ENCODE measurements around the gene EMILIN3.

EMILIN3 gene

GRCh38 chr20:41355192-41355591, 11.4 kb downstream of the EMILIN3 start:
- DNase-seq (ENCODE audit: low read depth), result no peak
- TF ChIP-seq CTCF (IDR thresholded peaks at IDR 0.05; ENCODE audit: low read depth, low read length, missing control alignments), result no peak
- no peak overlapping the region for H3K4me3 ChIP-seq (ENCODE audit: low read depth, low read length)

DNA sequence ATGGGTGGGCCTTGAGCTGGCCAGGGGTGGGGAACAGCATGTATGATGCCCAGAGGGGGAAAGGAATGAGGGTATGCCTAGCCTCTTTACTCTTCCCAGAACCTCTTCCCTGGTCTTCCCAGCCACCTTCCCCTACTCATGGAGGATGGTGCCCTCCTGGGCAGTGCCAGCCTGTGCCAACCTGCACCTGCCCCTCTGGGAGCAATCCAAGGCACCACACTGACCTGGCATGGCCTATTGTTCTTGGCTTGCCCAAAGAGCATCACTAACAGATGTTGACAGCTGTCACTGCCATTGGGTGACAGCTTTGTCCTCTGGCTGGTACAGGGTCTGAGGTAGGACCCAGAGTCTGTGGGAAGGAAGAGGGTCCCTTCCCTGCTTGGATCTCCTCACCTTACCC, 13.1 kb downstream of the EMILIN3 start:
- H3K4me3 ChIP-seq (ENCODE audit: low read depth, low read length), result no peak overlapping the region
- DNase-seq (ENCODE audit: low read depth), result no peak
- TF ChIP-seq CTCF (IDR thresholded peaks at IDR 0.05; ENCODE audit: low read depth, low read length, missing control alignments), result no peak

- no peak for TF ChIP-seq CTCF (IDR thresholded peaks at IDR 0.05; ENCODE audit: low read depth, low read length, missing control alignments)
- no peak overlapping the region for H3K4me3 ChIP-seq (ENCODE audit: low read depth, low read length)
- DNase-seq (ENCODE audit: low read depth), result no peak
Measured at GRCh38 chr20:41352666-41353065, 14.0 kb downstream of the EMILIN3 start.

DNA sequence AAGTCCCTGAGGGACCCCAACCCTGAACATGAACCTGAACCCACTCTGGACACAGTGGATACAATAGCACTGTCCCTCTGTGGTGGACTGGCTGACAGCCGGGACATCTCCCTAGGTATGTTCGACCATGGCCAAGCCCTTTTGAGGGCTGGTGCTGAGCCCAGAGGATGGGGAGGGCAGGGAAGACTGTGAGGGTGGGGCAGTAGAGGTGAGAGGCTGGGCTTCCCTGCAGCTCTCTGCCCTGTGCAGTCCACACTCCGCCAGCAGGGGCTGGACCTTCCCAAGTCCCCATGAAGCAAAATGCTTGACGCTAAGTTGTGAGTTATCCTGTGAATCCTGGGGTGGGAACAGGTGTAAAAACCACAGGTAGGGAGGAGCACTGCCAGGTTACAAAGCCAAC, 14.5 kb downstream of the EMILIN3 start:
- no peak overlapping the region for H3K4me3 ChIP-seq (ENCODE audit: low read depth, low read length)
- TF ChIP-seq CTCF (IDR thresholded peaks at IDR 0.05; ENCODE audit: low read depth, low read length, missing control alignments), result no peak
- DNase-seq (ENCODE audit: low read depth), result no peak

- no peak for TF ChIP-seq CTCF (IDR thresholded peaks at IDR 0.05; ENCODE audit: low read depth, low read length, missing control alignments)
- no peak for DNase-seq (ENCODE audit: low read depth)
- no peak overlapping the region for H3K4me3 ChIP-seq (ENCODE audit: low read depth, low read length)
Measured at GRCh38 chr20:41350408-41350962, 16.1 kb downstream of the EMILIN3 start.

GRCh38 chr20:41349943-41350342, 16.7 kb downstream of the EMILIN3 start:
- H3K4me3 ChIP-seq (ENCODE audit: low read depth, low read length), result no peak overlapping the region
- TF ChIP-seq CTCF (IDR thresholded peaks at IDR 0.05; ENCODE audit: low read depth, low read length, missing control alignments), result no peak
- no peak for DNase-seq (ENCODE audit: low read depth)

DNA sequence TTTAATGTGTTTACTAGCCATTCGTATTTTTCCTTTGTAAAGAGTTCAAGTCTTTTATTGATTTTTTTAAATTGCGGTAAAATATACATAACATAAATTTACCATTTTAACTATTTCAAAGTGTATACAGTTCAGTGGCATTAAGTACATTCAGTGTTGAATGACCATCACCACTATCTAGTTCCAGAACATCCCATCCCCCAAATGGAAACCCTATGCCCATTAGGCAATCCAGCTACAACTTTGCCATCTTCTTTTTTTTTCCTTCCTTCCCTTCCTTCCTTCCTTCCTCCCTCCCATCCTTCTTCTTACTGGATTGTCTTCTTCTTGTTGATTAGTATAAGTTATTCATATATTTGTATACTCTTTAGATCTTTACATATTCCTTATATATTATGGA, 17.4 kb downstream of the EMILIN3 start:
- DNase-seq (ENCODE audit: low read depth), result no peak
- H3K4me3 ChIP-seq (ENCODE audit: low read depth, low read length), result no peak overlapping the region
- TF ChIP-seq CTCF (IDR thresholded peaks at IDR 0.05; ENCODE audit: low read depth, low read length, missing control alignments), result no peak
